Stimulated activated CD8-positive, alpha-beta memory T cell treated with anti-CD3 and anti-CD28 coated beads, Interleukin-2, amount 100 ng/mL, for 48 hours (primary cell): ENCODE measurements around the gene TECTA.

Source experiments
- DNase-seq, 2 donors: peaks; one replicate each; pipeline ENCODE4 v3.0.0-alpha.2; 2020; ENCODE audit warnings: low read depth in 2 of 2

The TECTA gene

DNA sequence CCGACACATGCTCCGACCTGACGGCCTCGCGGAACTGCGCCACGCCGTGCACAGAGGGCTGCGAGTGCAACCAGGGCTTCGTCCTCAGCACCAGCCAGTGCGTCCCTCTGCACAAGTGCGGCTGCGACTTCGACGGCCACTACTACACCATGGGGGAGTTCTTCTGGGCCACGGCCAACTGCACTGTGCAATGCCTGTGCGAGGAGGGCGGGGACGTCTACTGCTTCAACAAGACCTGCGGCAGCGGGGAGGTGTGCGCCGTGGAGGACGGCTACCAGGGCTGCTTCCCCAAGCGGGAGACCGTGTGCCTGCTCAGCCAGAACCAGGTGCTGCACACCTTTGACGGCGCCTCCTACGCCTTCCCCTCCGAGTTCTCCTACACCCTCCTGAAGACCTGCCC is 26.8 kb downstream of the TECTA start:
- DNase-seq: no peak

DNA sequence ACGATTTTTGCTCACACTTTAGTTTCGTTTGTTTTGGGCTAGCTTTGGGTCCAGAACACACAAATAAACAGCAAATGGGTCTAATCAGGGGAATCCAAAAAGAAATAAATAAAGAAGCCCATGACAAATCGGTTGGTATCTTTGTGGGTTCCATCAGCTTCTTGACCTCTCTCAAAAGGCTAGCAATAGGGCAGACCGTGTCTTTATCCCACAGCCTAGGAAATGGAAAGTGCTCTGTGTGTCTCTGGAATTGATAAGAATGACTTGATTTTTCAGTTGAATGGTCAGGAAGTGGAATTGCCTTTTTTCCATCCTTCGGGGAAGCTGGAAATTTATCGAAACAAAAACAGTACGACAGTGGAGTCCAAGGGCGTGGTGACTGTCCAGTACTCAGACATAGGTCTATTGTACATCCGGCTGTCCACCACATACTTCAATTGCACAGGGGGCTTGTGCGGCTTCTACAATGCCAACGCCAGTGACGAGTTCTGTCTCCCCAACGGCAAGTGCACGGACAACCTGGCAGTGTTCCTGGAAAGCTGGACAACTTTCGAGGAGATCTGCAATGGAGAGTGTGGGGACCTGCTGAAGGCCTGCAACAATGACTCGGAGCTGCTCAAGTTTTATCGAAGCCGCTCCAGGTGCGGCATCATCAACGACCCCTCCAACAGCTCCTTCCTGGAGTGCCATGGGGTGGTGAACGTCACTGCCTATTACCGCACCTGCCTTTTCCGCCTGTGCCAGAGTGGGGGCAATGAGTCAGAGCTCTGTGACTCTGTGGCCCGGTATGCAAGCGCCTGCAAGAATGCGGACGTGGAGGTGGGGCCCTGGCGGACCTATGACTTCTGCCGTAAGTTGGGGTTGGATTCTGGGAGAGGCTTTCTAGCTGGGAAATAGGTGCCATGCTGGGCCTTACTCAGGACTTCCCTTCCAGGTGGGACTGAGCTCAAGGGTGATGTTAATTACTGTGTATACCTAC is 28.6 kb downstream of the TECTA start:
- DNase-seq: no peak

DNA sequence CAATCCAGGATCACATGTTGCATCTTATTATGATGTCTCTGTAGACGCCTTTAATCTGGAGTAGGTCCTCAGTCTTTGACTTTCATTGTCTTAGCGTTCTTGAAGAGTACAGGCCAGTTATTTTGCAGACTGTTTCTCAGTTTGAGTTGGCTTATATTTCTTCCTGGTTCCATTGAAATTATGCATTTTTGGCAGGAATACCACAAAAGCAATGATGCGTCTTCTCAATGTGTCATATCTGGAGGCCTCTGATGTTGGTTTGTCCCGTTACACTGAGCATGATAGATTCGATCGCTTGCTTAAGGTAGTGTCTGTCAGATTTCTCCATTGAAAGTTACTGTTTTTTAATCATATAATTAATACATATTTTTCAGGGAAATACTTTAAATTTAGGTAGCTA is 30.6 kb downstream of the TECTA start:
- DNase-seq: no peak

DNA sequence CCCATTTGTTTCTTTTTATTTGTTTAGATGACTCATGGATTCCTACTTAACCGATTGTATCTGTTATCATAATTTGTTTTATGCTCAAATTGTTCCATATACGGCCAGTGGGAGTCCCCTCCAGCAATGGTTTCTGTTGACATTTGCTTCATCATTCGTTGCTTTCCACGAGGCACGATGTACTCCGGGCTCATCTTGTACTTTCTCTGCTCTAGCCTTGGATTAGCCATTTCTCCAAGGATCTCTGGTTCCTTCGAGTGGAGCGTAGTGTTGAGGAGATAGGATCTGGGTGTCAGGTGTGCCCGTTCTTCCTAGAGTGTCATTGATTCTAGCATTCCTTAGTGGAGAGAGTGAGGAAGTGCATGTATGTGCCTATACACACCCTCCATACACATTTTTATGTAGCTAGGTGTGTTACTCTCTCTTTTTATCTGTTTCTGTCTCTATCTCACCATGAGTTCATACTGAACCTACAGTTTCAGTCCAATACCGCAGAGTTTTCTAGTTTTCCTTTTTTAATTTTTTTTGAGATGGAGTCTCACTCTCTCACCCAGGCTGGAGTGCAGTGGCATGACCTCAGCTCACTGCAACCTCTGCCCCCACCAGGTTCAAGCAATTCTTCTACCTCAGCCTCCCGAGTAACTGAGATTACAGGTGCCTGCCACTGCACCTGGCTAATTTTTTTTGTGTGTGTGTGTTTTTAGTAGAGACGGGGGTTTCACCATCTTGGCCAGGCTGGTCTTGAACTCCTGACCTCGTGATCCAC is 31.4 kb downstream of the TECTA start:
- no peak for DNase-seq

DNA sequence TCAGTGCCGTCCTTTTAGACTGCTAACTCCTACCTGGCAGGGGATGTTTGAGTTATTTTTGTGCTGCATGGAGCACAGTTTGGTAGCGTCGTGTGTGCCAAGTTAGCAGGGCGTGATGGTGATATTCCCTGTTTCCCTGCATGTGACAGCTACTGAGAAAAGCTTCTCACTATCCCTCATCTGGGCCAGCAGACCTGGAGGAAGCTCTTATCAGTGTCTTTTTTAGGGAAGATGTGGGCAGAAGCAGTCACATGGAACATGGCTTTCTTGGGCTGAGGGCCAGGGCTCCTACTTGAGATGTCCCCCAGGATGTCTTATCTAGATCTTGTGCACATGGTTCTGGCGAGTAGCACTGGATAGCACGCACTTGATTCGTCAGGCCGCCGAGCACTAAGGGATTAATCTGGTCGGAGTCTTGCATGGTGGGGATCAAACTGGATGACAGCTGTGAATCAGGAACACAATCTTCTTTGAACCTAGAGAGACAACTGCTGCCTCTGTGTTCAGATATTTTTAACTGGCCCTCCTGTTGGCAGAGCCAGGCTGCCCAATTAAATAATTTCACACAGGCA is 33.8 kb downstream of the TECTA start:
- no peak for DNase-seq

DNA sequence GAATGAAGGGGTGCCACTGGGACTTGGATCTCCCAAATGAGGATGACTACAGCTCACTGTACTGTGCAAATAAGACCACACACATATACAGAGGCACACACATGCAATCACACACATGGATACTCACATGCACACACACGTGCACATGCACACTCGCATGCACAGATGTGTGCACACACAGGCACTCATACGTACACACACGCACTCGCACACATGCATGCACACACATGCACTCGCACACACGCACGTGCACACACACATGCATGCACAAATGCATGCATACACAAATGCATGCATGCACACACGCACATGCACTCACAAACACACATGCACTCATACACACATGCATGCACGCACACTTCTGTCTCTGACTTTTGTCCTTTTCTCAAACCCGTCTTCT is 36.0 kb downstream of the TECTA start:
- DNase-seq: no peak

DNA sequence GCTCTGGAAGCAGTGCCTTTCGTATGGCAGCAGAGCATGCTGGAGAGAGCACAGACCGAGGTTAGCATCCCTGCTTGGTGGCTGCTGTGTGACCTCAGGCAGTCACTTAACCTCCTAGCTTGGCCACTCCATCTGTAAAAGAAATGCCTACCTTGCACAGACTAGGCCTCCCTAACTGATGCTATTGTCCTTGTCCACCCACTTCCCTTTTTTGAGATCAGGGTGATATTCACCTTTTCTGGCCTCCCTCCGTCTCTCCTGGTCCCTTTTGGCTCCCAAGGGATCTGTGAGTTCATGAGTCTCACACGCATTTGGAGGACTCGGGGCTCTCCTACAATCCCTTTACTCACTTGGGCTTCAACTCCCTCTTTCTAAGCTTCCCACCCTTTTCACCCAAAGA is 37.2 kb downstream of the TECTA start:
- DNase-seq: no peak

DNA sequence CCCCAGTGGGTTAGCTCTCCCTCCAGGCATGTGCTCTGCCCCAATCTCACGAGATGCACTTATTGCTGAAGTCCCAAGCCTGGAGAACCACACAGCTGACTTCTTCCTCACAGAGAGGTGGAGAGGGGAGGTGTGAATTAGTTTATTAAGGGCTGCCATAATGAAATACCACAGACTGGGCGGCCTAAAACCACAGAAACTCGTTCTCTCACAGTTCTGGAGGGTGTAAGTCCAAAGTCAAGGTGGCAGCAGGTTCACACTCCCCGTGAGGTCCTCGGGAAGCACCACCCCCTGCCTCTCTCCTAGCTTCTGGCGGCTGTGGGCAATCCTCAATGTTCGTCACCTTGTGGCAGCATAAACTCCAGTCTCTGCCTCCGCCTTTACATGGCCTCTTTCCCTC is 39.3 kb downstream of the TECTA start:
- DNase-seq: no peak

DNA sequence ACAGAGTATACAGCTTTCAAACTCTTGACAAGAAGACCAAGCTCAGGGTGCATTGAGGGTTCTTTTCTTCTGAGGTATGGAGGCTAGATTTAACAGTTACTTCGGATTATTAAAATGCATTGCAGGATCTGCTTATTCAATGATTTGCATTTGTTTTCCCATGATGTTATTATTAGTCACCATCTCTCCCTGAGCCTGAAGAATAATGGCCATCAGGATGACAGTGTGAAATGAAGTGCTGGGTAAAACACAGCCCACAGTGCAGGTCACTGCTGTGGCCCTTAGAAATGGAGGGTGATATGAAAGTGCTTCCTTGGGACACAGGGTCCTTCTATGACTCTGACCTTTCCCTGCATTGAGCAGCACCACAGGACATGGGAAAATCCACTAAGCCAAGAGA is 40.0 kb downstream of the TECTA start:
- DNase-seq: no peak

DNA sequence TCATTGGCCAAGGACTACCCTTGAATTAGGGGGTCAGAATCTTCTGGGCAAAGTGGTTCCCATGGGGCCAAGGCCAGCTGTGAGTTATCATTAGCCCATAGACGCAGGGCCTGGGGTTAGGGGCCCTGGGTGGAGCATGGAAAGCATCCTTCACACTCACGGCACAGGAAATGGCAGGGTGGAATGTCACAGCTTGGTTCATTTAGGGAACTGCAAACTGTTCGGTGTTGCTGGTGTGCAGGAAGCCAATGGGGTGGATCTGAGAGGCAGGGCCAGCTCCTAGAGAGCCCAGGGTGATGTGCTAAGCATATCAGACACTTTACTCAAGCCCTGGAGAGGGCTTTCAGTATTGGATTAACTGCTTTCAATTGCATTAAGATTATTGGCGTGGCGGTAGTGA is 42.9 kb downstream of the TECTA start:
- DNase-seq: no peak

DNA sequence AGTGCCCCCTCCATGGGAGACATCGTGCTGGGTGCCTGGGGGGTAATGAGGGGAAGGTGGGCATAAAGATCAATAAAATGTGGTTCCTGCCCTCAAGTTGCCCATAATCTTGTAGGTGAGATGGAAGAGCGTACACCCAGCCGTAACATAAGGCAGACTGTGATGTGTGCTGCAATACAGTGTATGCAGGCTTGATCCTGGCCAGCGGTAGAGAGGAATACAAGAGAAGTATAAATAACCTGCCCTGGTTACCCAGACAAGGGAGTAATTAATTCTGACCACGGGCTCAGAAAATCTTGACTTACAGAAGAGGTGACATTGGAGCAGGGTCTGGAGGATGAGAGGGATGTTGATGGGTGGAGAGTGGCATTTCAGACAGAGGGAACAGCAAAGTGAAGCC is 43.7 kb downstream of the TECTA start:
- no peak for DNase-seq

DNA sequence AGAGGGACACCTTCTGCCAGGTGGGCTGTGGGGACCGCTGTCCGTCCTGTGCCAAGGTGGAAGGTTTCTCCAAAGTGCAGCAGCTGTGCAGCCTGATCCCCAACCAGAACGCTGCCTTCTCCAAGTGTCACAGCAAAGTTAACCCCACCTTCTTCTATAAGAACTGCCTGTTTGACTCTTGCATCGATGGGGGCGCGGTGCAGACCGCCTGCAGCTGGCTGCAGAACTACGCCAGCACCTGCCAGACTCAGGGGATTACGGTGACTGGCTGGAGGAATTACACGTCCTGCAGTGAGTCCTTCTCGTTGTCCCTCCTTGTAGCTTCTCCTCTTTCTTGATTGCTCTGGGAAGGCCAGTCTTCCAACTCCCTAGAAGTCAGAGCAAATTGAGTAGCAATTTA is 44.8 kb downstream of the TECTA start:
- no peak for DNase-seq

DNA sequence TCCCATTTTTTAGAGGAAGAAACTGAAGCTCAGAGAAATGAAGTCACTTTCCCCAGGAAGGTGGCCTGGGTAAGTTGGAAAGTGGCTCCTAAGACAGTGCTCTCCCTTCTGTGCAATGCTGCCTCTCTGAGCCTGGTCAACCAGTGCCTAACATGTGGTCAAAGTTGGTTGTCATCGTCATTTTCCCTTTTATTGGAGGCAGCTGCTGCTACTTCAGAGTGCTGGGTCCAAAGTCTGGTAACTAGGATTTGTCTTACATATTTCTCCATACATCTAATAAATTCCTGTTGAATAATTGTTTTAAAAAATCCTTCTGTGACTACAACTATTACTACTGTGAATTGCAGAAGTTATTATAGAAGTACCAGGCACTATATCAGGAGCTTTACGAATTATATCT is 48.1 kb downstream of the TECTA start:
- no peak for DNase-seq

DNA sequence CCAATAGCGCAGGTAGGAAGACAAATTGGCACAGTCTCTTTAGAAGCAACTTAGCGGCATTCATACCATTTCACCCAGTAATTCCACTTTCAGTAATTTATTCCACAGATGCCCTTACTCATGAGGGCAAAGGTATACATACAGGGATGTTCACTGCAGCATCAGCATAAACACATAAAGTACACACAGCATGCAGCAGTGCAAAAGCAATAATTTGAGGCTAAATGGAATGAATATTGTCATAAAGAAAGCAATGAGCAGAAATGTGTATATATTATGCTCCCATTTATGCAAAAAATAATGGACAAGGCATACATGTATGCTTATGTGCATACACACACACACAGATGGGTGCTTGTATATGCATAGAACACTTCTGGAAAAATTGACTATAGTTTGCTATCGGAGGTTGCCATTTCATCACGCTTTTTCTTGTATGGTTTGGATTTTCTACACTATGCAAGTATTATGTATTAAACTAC is 50.2 kb downstream of the TECTA start:
- DNase-seq: no peak

DNA sequence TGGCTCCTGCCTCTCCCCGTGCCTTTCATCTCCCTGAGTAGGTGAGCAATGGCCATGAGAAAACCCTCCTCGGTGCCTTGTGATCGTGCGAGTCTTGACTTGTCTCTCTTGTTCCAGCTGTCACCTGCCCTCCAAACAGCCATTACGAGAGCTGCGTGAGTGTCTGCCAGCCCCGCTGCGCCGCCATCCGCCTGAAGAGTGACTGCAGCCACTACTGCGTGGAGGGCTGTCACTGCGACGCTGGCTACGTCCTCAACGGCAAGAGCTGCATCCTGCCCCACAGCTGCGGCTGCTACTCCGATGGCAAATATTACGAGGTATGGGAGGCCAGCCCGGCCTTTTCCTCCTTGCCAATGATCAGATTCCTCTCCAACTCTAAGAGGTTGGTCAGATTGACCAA is 51.7 kb downstream of the TECTA start:
- no peak for DNase-seq

DNA sequence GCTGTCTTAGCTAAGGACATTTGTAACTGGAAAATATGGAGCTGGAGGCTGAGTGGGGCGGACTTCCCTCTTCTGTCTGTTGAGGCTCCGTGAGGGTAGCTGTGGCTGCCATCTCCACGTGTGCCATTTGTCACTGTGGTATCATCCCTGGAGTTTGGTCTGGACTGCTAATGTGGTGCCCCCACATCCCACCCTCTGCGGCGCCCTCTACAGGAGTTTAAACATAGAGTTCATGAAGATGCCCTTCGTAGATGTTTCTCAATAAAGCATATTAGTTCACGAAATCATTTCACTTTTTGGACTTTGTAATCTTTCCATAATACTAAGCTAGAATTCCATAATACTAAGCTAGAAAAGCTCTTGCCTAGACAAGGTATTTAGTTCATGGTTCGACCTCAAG is 52.4 kb downstream of the TECTA start:
- DNase-seq: no peak

DNA sequence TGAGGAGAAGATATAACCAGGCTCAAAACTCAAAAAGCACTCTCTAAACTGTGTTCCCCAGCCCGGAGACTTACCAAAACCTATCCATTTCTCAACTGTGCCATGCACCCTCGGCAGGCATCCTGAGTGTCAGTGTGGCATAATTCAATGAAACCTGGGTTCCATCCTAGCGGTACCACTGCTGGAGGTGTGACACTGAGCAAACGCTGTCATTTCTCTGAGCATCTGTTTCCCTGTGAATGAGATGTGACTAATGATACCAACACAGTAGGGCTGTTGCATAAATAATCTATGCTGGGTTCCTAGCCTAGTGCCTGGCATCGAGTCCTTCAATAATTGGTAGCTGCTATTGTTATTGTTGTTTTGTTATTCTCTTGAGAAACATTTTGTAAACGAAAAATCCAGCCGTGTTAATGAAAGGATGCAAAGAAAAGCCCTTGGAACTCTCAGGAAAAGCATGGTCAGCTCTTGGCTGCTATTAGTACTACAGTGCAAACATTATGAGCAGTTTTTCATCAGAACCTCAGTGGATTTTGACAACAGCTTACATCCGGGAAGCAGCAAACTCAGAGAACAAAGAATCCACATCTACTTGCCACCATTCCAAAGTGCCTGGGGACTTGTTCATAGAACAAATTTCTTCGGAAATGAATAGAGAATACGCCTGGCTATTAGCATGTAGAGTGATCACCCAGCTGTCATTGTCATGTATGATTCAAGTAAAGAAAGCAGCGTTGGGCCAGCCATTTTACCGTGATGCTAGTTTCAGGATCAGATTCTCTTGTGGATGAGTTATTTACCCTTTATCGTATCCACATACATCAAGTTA is 53.7 kb downstream of the TECTA start:
- no peak for DNase-seq

DNA sequence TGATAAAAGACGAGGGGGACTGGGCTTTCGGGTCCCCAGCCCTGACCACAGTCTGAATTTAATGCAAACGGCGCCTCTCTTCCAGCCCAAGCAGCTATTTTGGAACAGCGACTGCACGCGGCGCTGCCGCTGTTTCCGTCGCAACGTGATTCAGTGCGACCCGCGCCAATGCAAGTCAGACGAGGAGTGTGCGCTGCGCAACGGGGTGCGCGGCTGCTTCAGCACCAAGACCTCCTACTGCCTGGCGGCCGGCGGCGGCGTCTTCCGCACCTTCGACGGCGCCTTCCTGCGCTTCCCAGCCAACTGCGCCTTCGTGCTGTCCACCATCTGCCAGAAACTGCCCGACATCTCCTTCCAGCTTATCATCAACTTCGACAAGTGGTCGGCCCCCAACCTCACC is 56.7 kb downstream of the TECTA start:
- DNase-seq: no peak

DNA sequence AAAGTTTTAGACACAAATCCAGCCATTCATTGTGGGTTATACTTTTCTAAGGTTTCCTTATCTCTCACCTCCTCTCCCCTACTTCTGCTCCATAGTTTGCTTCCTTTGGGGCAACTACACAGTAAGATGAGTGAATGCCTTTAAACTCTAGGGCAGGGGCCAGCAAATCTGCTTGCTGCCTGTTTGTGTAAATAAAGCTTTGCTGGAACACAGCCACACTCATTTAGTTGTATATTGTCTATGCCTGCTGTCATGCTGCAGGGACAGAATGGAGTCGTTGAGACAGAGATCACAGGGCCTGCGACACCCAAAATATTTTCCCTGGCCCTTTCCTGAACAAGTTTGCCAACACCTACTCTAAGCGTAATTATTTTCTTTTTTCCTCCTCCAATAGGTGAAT is 58.7 kb downstream of the TECTA start:
- no peak for DNase-seq

DNA sequence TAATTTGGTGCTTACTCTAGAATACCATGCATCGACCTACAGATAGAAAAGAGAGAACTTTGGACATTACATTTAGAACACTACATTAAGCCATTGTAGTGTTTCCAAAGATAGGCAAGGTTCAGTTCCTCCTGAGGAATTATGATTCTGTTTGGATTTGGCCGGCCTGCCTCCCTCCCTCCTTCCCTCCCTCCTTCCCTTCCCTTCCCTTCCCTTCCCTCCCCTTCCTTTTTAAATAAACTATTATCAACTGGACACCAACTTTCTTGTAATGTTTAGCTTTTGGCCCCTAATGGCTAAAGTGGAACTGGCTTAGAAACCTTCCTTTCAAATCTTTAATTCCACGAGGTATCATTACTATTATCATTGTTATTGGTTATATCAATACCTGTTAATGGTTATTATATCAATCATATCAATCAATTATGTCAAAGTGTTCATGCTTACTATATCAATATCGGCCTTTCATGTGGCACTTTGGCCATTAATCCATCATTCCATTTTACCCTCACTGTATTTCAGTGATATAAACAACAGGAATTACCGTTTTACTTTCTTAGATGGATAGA is 60.4 kb downstream of the TECTA start:
- DNase-seq: no peak

DNA sequence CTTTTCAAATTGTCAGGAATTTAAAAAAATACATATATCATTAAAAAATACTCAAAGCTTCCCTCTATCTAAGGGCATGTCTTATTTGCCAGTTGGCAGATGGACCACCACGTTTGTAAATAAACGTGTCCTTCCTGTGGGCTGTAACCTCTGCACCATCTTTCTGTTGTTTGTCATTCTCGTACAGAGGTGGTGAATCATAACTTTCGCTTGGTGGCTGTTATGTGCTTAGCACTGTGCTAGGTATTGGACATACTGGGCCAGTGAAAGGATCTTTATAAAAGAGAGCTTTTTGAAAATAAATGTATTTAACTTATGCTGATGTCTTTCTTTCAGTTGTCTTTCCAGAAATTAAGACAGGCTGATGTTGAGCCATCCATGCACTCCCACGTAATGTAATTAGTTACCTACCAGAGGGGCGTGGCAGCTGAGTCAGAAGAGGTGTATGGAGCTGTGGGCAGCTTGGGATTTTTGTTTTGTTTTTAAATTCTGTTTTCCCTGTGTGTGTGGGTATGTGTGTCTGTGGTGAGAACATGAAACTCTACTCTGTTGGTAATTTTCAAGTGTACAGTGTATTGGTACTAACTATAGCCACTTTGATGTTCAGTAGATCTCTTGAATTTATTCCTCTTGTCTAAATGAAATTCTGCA is 62.7 kb downstream of the TECTA start:
- DNase-seq: no peak
